WTC11 (cell line): Measurements from ENCODE around the gene TEX11. TPM values are rescaled to one million over a fixed set of nuclear protein-coding genes. Genes with fewer than 3 reads are reported as not detected.

Experiments
- ATAC-seq: fragments of 200-7000 bp; cut with Tn5 transposase; 2 replicates; pipeline ENCODE4 v1.10.0; 2021; ENCODE audit warnings: mild to moderate bottlenecking, moderate library complexity
- CTCF ChIA-PET: fragments of 300-600 bp; sonication (Branson Sonifier 250); formaldehyde crosslinking; loops from one replicate; lab custom pipeline; 2021; ENCODE audit warnings: antibody characterized with exemption; lab: Charles Lee
- POLR2A ChIA-PET: fragments of 350-600 bp; sonication (Branson Sonifier 250); formaldehyde crosslinking; loops from one replicate; lab custom pipeline; 2021; ENCODE audit warnings: antibody characterized with exemption; lab: Charles Lee
- DNase-seq: peaks from one replicate; pipeline ENCODE4 v3.0.0; 2021; ENCODE audit warnings: low spot score
- H3K27ac Mint-ChIP-seq: 2 replicates; pipeline ENCODE4 v1.8.0; 2021; ENCODE audit warnings: mixed read lengths
- H3K27me3 Mint-ChIP-seq: 2 replicates; pipeline ENCODE4 v1.8.0; 2021; ENCODE audit warnings: low read depth, mild to moderate bottlenecking, moderate library complexity, mixed read lengths
- H3K36me3 Mint-ChIP-seq: 2 replicates; pipeline ENCODE4 v1.8.0; 2021; ENCODE audit warnings: mixed read lengths
- H3K4me1 Mint-ChIP-seq: 2 replicates; pipeline ENCODE4 v1.8.0; 2022; ENCODE audit warnings: mixed read lengths
- H3K4me3 Mint-ChIP-seq: 2 replicates; pipeline ENCODE4 v1.8.0; 2021; ENCODE audit warnings: mild to moderate bottlenecking, moderate library complexity, mixed read lengths
- H3K9me3 Mint-ChIP-seq: 2 replicates; pipeline ENCODE4 v1.8.0; 2021; ENCODE audit warnings: mixed read lengths
- AFF4 ChIP-seq: sonication (generic); formaldehyde crosslinking; IDR thresholded peaks from 2 replicates; pipeline ENCODE4 v1.8.1; 2023; ENCODE audit warnings: mild to moderate bottlenecking, missing genetic modification reagents, borderline replicate concordance
- CREB1 ChIP-seq: sonication (generic); formaldehyde crosslinking; IDR thresholded peaks from 2 replicates; pipeline ENCODE4 v1.8.0; 2023; ENCODE audit warnings: mild to moderate bottlenecking, missing genetic modification reagents
- ELF4 ChIP-seq: sonication (generic); formaldehyde crosslinking; IDR thresholded peaks from 2 replicates; pipeline ENCODE4 v1.8.1; 2022; ENCODE audit warnings: low read depth, mild to moderate bottlenecking, moderate library complexity, missing genetic modification reagents
- EMX1 ChIP-seq: fragments of 250-450 bp; sonication (Bioruptor Pico); IDR thresholded peaks from 2 replicates; pipeline ENCODE4 v1.8.0; 2021; ENCODE audit warnings: mild to moderate bottlenecking
- ETV6 ChIP-seq: sonication (generic); formaldehyde crosslinking; IDR thresholded peaks from 2 replicates; pipeline ENCODE4 v1.8.1; 2022; ENCODE audit warnings: mild to moderate bottlenecking, missing genetic modification reagents
- GABPB1 ChIP-seq: sonication (generic); formaldehyde crosslinking; IDR thresholded peaks from 2 replicates; pipeline ENCODE4 v1.8.1; 2023; ENCODE audit warnings: mild to moderate bottlenecking, missing genetic modification reagents
- NFE2L1 ChIP-seq: sonication (generic); formaldehyde crosslinking; IDR thresholded peaks from 2 replicates; pipeline ENCODE4 v1.8.1; 2023; ENCODE audit warnings: missing genetic modification reagents
- NFYB ChIP-seq: sonication (generic); formaldehyde crosslinking; conservative IDR thresholded peaks from 2 replicates; pipeline ENCODE4 v1.8.0; 2022; ENCODE audit warnings: low read depth, missing genetic modification reagents
- ZBTB43 ChIP-seq: sonication (generic); formaldehyde crosslinking; IDR thresholded peaks from 2 replicates; pipeline ENCODE4 v1.8.1; 2023; ENCODE audit warnings: mild to moderate bottlenecking, missing genetic modification reagents
- ZNF121 ChIP-seq: sonication (generic); formaldehyde crosslinking; IDR thresholded peaks from 2 replicates; pipeline ENCODE4 v1.8.0; 2023; ENCODE audit warnings: missing genetic modification reagents
- ZNF532 ChIP-seq: fragments of 250-450 bp; sonication (Bioruptor Pico); IDR thresholded peaks from 2 replicates; pipeline ENCODE4 v1.9.0; 2021; ENCODE audit warnings: mild to moderate bottlenecking, borderline replicate concordance
- ZSCAN18 ChIP-seq: fragments of 250-450 bp; sonication (Bioruptor Pico); IDR thresholded peaks from 2 replicates; pipeline ENCODE4 v2.1.2; 2022; ENCODE audit warnings: mild to moderate bottlenecking, moderate library complexity
- total RNA-seq: library from RNA; stranded (reverse); gene quantifications from 3 replicates; pipeline ENCODE4 v1.2.3, GENCODE V29; 2021
- TF ChIP-seq, protein P1 (sequence below): sonication (generic); formaldehyde crosslinking; IDR thresholded peaks from 2 replicates; pipeline ENCODE4 v1.8.0; 2022; ENCODE audit warnings: mild to moderate bottlenecking, missing genetic modification reagents
- TF ChIP-seq, protein P2 (sequence below): sonication (generic); formaldehyde crosslinking; IDR thresholded peaks from 2 replicates; pipeline ENCODE4 v1.8.1; 2022; ENCODE audit warnings: mild to moderate bottlenecking, missing genetic modification reagents, moderate library complexity, borderline replicate concordance
- TF ChIP-seq, protein P3 (sequence below): sonication (generic); formaldehyde crosslinking; IDR thresholded peaks from 2 replicates; pipeline ENCODE4 v1.8.1; 2023; ENCODE audit warnings: mild to moderate bottlenecking, missing genetic modification reagents

Gene TEX11
- total RNA-seq, 1 experiment from 2014 or later, result 0.31 TPM

- TF ChIP-seq AFF4 (CRISPR knock-in tag) (no peak), ZSCAN18 (no peak), NFYB (CRISPR knock-in tag) (no peak), GABPB1 (CRISPR knock-in tag) (no peak), NFE2L1 (CRISPR knock-in tag) (no peak)
These were observed 46.4 kb upstream of the TEX11 start (continued) for GRCh38 chrX:70954871-70955270.

DNA sequence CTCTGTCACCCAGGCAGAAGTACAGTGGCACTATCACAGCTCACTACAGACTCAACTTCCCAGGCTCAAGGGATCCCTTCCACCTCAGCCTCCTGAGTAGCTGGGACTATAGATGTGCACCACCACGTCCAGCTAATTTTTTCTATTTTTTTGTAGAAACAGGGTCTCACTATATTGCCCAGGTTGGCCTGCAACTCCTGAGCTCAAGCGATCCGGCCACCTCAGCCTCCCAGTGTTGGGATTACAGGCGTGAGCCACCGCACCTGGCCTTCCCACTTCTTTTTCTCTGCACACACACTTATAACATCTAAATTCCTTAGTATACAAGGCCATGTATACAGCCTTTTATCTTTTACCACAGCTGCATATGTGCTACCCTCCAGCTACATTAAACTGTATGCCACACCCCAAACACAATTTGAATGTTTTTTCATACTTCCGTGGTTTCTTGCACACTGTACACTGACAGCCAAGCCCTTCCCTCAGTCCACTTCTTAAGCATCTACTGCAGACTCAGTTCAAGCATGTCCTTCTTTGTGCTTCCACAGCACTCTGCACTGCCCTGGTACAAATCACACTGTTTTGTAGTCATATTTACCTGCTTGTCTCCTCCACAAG, 15.9 kb upstream of the TEX11 start:
- Mint-ChIP-seq H3K27me3 (no peaks in the 10 kb centered on the region), H3K4me1 (peaks cover 64% of the 10 kb centered on the region), H3K9me3 (no peaks in the 10 kb centered on the region), H3K27ac (peak overlapping the region; percentile 98), H3K36me3 (peaks cover 36% of the 10 kb centered on the region), H3K4me3 (peak overlapping the region; percentile 12; the same call in 1 of the 2 replicates)
- ChIA-PET POLR2A (no interaction called here), CTCF (no interaction called here)
- no peak for ATAC-seq
- DNase-seq, result no peak
- TF ChIP-seq, protein P1, sequence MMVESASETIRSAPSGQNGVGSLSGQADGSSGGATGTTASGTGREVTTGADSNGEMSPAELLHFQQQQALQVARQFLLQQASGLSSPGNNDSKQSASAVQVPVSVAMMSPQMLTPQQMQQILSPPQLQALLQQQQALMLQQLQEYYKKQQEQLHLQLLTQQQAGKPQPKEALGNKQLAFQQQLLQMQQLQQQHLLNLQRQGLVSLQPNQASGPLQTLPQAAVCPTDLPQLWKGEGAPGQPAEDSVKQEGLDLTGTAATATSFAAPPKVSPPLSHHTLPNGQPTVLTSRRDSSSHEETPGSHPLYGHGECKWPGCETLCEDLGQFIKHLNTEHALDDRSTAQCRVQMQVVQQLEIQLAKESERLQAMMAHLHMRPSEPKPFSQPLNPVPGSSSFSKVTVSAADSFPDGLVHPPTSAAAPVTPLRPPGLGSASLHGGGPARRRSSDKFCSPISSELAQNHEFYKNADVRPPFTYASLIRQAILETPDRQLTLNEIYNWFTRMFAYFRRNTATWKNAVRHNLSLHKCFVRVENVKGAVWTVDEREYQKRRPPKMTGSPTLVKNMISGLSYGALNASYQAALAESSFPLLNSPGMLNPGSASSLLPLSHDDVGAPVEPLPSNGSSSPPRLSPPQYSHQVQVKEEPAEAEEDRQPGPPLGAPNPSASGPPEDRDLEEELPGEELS (CRISPR knock-in tag), result no peak
- TF ChIP-seq CREB1 (CRISPR knock-in tag) (no peak), ZNF121 (peak; percentile 74; the same call in 1 of the 2 replicates), ZNF532 (no peak), EMX1 (CRISPR knock-in tag) (0 out of 2 replicates have a peak, but pooled peaks have one; percentile 20)

- Mint-ChIP-seq H3K27ac (peak overlapping the region; percentile 98), H3K4me3 (peak overlapping the region; percentile 55), H3K36me3 (peaks cover 34% of the 10 kb centered on the region), H3K4me1 (peaks cover 50% of the 10 kb centered on the region), H3K27me3 (no peaks in the 10 kb centered on the region), H3K9me3 (peaks cover 3% of the 10 kb centered on the region; the same call in 1 of the 2 replicates)
- ATAC-seq, result peak; percentile 75
- ChIA-PET CTCF (no interaction called here), POLR2A (interaction anchor here (0.6 kb wide), 1 partner anchor 8 kb away, joined by 4 read pairs; the partner anchor contains the start of gene SLC7A3)
- peak; percentile 22 for DNase-seq
- TF ChIP-seq, protein P2, sequence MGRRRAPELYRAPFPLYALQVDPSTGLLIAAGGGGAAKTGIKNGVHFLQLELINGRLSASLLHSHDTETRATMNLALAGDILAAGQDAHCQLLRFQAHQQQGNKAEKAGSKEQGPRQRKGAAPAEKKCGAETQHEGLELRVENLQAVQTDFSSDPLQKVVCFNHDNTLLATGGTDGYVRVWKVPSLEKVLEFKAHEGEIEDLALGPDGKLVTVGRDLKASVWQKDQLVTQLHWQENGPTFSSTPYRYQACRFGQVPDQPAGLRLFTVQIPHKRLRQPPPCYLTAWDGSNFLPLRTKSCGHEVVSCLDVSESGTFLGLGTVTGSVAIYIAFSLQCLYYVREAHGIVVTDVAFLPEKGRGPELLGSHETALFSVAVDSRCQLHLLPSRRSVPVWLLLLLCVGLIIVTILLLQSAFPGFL (CRISPR knock-in tag), result no peak
- TF ChIP-seq ZBTB43, result no peak
- no peak for TF ChIP-seq ELF4 (CRISPR knock-in tag)
- no peak for TF ChIP-seq ETV6
- TF ChIP-seq, protein P3, sequence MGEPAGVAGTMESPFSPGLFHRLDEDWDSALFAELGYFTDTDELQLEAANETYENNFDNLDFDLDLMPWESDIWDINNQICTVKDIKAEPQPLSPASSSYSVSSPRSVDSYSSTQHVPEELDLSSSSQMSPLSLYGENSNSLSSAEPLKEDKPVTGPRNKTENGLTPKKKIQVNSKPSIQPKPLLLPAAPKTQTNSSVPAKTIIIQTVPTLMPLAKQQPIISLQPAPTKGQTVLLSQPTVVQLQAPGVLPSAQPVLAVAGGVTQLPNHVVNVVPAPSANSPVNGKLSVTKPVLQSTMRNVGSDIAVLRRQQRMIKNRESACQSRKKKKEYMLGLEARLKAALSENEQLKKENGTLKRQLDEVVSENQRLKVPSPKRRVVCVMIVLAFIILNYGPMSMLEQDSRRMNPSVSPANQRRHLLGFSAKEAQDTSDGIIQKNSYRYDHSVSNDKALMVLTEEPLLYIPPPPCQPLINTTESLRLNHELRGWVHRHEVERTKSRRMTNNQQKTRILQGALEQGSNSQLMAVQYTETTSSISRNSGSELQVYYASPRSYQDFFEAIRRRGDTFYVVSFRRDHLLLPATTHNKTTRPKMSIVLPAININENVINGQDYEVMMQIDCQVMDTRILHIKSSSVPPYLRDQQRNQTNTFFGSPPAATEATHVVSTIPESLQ (CRISPR knock-in tag), result no peak
These were observed 14.4 kb upstream of the TEX11 start for GRCh38 chrX:70922774-70923473.
